GM12878 (cell line): ENCODE measurements around the gene HOXD3. TPM values are rescaled to one million over a fixed set of nuclear protein-coding genes. Genes with fewer than 3 reads are reported as not detected.

Experiments
- ATAC-seq: fragments of 200-7000 bp; cut with Tn5 transposase; 3 replicates; pipeline ENCODE4 v1.9.1; 2020; ENCODE audit warnings: mild to moderate bottlenecking, moderate library complexity
- BruUV-seq: library from RNA; stranded (reverse); fragments of 400-500 nt; replicated peaks from 2 replicates; lab custom pipeline; 2021; lab: Mats Ljungman, UMichigan
- CTCF ChIA-PET: fragments of 300-600 bp; sonication (Branson Sonifier 250); formaldehyde crosslinking; extraction: SDS; loops from one replicate; lab custom pipeline; 2021; ENCODE audit warnings: inconsistent platforms; lab: Yijun Ruan, JAX
- POLR2A ChIA-PET: fragments of 350-600 bp; formaldehyde crosslinking; extraction: SDS; loops from one replicate; lab custom pipeline; 2021; ENCODE audit warnings: inconsistent platforms; lab: Charles Lee
- RAD21 ChIA-PET: fragments of 300-600 bp; sonication (Branson Sonifier 250); formaldehyde crosslinking; loops from one replicate; lab custom pipeline; 2023; ENCODE audit warnings: antibody characterized with exemption; ENCODE audit not compliant: unreplicated experiment; lab: Charles Lee
- SMC1A ChIA-PET: fragments of 300-600 bp; sonication (Branson Sonifier 250); formaldehyde crosslinking; loops from one replicate; lab custom pipeline; 2023; ENCODE audit not compliant: unreplicated experiment, uncharacterized antibody; lab: Charles Lee
- DNase-seq: peaks from one replicate; pipeline ENCODE4 v3.0.0-alpha.2; 2011; ENCODE audit warnings: low read depth, low spot score
- FAIRE-seq: peaks from 3 replicates; lab custom pipeline; 2011; peaks lifted over from hg19 to GRCh38; lab: Jason Lieb, UNC
- H2AFZ ChIP-seq: 2 replicates; pipeline ENCODE4 v1.6.0; 2011; ENCODE audit warnings: low read depth, low read length, control low read depth; ENCODE audit not compliant: control insufficient read depth
- H3K27ac ChIP-seq: 2 replicates; pipeline ENCODE4 v1.5.1; 2011; ENCODE audit warnings: control low read depth; ENCODE audit not compliant: control insufficient read depth, insufficient read depth
- H3K27me3 ChIP-seq, 2 experiments: replicated peaks in 1 of 2; 2 replicates each; pipeline versions ENCODE4 v1.6.0 to v1.6.1; 2011; ENCODE audit warnings: low read length in 1 of 2; ENCODE audit not compliant: control insufficient read depth in 2 of 2, insufficient read depth in 2 of 2
- H3K36me3 ChIP-seq, 2 experiments: 2 replicates each; pipeline ENCODE4 v1.5.1; 2011; ENCODE audit warnings: low read length in 1 of 2; ENCODE audit not compliant: control insufficient read depth in 2 of 2, insufficient read depth in 2 of 2
- H3K4me1 ChIP-seq: 2 replicates; pipeline ENCODE4 v1.6.1; 2011; ENCODE audit warnings: mild to moderate bottlenecking, low read length, moderate library complexity, mixed read lengths; ENCODE audit not compliant: control insufficient read depth, insufficient read depth
- H3K4me2 ChIP-seq: 2 replicates; pipeline ENCODE4 v1.6.0; 2011; ENCODE audit warnings: control low read depth; ENCODE audit not compliant: control insufficient read depth, insufficient read depth
- H3K4me3 ChIP-seq: fragments of 200-600 bp; sonication (generic); 2 replicates; pipeline ENCODE4 v1.5.1; 2016
- H3K79me2 ChIP-seq: 2 replicates; pipeline ENCODE4 v1.6.0; 2011; ENCODE audit warnings: low read length; ENCODE audit not compliant: control insufficient read depth, insufficient read depth
- H3K9ac ChIP-seq: 2 replicates; pipeline ENCODE4 v1.8.0; 2011; ENCODE audit warnings: low read length, control low read depth, mixed read lengths; ENCODE audit not compliant: control insufficient read depth, insufficient read depth
- H3K9me3 ChIP-seq: replicated peaks from 3 replicates; pipeline ENCODE4 v1.5.1; 2011; ENCODE audit warnings: mild to moderate bottlenecking, low read length; ENCODE audit not compliant: control insufficient read depth, insufficient read depth
- H4K20me1 ChIP-seq: 2 replicates; pipeline ENCODE4 v1.6.0; 2011; ENCODE audit not compliant: control insufficient read depth, insufficient read depth
- CREB1 ChIP-seq: IDR thresholded peaks from 2 replicates; pipeline ENCODE4 v1.6.1; 2012; ENCODE audit warnings: low read depth, mild to moderate bottlenecking, inconsistent platforms
- HDAC2 ChIP-seq: fragments of 200-600 bp; sonication (generic); IDR thresholded peaks from 2 replicates; pipeline ENCODE4 v1.6.1; 2017
- MEF2A ChIP-seq: IDR thresholded peaks from 2 replicates; pipeline ENCODE4 v1.6.1; 2011; ENCODE audit warnings: low read depth, mild to moderate bottlenecking, low read length, moderate library complexity; ENCODE audit not compliant: insufficient read depth
- NFYA ChIP-seq: IDR thresholded peaks from 2 replicates; pipeline ENCODE4 v1.6.1; 2011; ENCODE audit warnings: low read depth, mild to moderate bottlenecking, low read length, improper control_type of control experiment, borderline replicate concordance
- SMARCA5 ChIP-seq: fragments of 450-650 bp; IDR thresholded peaks from 2 replicates; pipeline ENCODE4 v1.6.1; 2017; ENCODE audit warnings: mild to moderate bottlenecking
- WRNIP1 ChIP-seq: IDR thresholded peaks from 2 replicates; pipeline ENCODE4 v1.6.1; 2011; ENCODE audit warnings: low read depth, low read length, improper control_type of control experiment, borderline replicate concordance
- ZNF24 ChIP-seq: fragments of 450-650 bp; IDR thresholded peaks from 2 replicates; pipeline ENCODE4 v1.6.1; 2017; ENCODE audit warnings: antibody characterized with exemption, mild to moderate bottlenecking
- ZNF622 ChIP-seq: fragments of 450-650 bp; IDR thresholded peaks from 2 replicates; pipeline ENCODE4 v1.6.1; 2017; ENCODE audit warnings: mild to moderate bottlenecking, inconsistent platforms
- WGBS: methylation state at CpG from one replicate; pipeline ENCODE4 v1.1.6; 2016; ENCODE audit warnings: low lambda C conversion rate; ENCODE audit not compliant: insufficient replicate concordance, insufficient coverage; ENCODE audit errors: missing lambda C conversion rate; 5-methylcytosine and 5-hydroxymethylcytosine counted together
- in situ Hi-C: fragments of 300-500 bp; cut with MboI; formaldehyde crosslinking; loops from 9 replicates; pipeline ENCODE4 v1.14.3; 2018; ENCODE audit warnings: mixed read lengths
- intact Hi-C: fragments of 100-400 bp; cut with micrococcal nuclease; formaldehyde crosslinking; loops from one replicate; pipeline ENCODE4 v1.14.2; 2022; ENCODE audit not compliant: unreplicated experiment
- polyA plus RNA-seq, 11 experiments: library from polyadenylated mRNA; depleted of rRNA in 4 of 11; unstranded in 6 of 11; stranded (reverse) in 5 of 11; fragments of >200 nt; fragmentation: Nextera tagmentation in 4 of 11; fragmentation: Illumina TruSeq in 1 of 11; extraction: Ambion mirVana in 4 of 11; extraction: Trizol in 1 of 11; gene quantifications; 1 replicate in 1 of 11; 2 replicates in 10 of 11; pipeline versions ENCODE4 v1.2.1 to v1.2.3, GENCODE V29; 2011 to 2016; ENCODE audit warnings: inconsistent platforms in 2 of 11, missing spikeins in 2 of 11, low read depth in 1 of 11
- total RNA-seq, 4 experiments: library from RNA; depleted of rRNA in 3 of 4; stranded (reverse); fragments of >200 nt in 3 of 4; fragmentation: Illumina TruSeq in 1 of 4; extraction: Trizol in 1 of 4; gene quantifications; 2 replicates each; pipeline versions ENCODE4 v1.2.1 to v1.2.3, GENCODE V29; 2013 to 2021

Gene HOXD3
- total and polyA plus RNA-seq, 10 of the 15 experiments (the other 5 are each of a cell fraction or from before 2014, with no cell fraction given): not detected

DNA sequence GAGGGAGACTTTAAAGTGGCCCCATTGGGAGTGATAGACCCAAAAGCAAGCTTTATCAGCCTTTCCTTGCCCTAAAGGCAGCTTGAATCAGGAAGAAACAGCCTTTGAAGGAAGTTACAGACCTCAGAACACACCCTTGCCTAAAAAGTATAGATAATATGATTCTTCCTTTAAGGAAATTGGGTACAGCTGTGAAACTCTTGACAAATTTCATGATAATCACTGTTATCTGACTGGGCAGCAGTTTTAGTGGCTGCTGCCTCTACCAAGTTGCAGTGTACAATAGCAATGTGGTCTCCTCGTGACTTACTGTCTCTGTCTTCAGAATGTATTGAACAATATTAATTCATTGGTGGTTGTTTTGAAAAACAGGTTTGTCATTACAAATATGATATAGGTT, 48.0 kb downstream of the HOXD3 start (continued):
- no peak for TF ChIP-seq SMARCA5
- TF ChIP-seq MEF2A: no peak
- no peak for TF ChIP-seq ZNF24
- TF ChIP-seq NFYA: no peak
- TF ChIP-seq WRNIP1: no peak

DNA sequence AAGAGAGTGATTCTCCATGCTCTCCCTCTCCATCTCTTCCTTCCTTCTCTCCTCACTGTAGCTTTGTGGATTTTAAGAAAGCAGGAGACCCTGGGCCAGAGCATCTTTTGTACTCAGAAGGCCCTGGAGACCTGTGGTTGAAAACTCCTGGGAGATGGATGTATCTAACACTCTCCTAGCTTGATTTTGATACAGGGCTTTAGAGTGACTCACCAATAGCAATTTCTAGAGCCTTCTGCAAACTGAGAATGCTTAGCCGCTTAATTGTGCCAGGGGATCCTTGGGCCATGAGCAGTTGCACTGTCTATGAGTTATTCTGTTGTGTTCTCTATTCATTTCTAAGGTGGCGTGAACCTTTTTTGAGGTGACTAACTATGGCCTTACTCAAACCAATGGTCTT, 49.0 kb downstream of the HOXD3 start:
- no peak overlapping the region for H3K4me3 ChIP-seq
- DNase-seq (no peak), FAIRE-seq (no peak), ATAC-seq (no peak)
- ChIA-PET CTCF (no interaction called here), RAD21 (interaction anchor here (0.7 to 1.3 kb wide), 2 partner anchors 249 to 366 kb away, joined by 3 to 4 read pairs; no protein-coding TSS in a partner anchor), POLR2A (no interaction called here), SMC1A (no interaction called here)
- H3K79me2 ChIP-seq: no peaks in the 10 kb centered on the region
- no peak overlapping the region for H3K9ac ChIP-seq
- intact Hi-C loops: no loop called here
- 12% methylated on average over 2 of the region's 2 CpGs for WGBS
- TF ChIP-seq CREB1 (no peak), ZNF622 (no peak), HDAC2 (no peak)
- in situ Hi-C loops: no loop called here
- no peaks in the 10 kb centered on the region for H3K4me1 ChIP-seq
- H3K27me3 ChIP-seq: no peaks in the 10 kb centered on the region; a peak in 2 of 4 replicates
- H3K9me3 ChIP-seq: no peaks in the 10 kb centered on the region
- no peaks in the 10 kb centered on the region for H3K36me3 ChIP-seq
- no peak overlapping the region for H2AFZ ChIP-seq
- no peaks in the 10 kb centered on the region for H4K20me1 ChIP-seq
- no TSS peak for BruUV-seq
- no peak overlapping the region for H3K27ac ChIP-seq
- no peak overlapping the region for H3K4me2 ChIP-seq
